Amygdala (tissue), 56 donors: ENCODE data around the gene OSBPL9.

Source experiments
- DNase-seq, 56 donors: peaks; one replicate each; lab custom pipeline; 2025; lab: John Stamatoyannopoulos, UW

OSBPL9 gene

GRCh38 chr1:51733793-51734522 lies 117.1 kb downstream of the OSBPL9 start:
- DNase-seq = no peak

DNA sequence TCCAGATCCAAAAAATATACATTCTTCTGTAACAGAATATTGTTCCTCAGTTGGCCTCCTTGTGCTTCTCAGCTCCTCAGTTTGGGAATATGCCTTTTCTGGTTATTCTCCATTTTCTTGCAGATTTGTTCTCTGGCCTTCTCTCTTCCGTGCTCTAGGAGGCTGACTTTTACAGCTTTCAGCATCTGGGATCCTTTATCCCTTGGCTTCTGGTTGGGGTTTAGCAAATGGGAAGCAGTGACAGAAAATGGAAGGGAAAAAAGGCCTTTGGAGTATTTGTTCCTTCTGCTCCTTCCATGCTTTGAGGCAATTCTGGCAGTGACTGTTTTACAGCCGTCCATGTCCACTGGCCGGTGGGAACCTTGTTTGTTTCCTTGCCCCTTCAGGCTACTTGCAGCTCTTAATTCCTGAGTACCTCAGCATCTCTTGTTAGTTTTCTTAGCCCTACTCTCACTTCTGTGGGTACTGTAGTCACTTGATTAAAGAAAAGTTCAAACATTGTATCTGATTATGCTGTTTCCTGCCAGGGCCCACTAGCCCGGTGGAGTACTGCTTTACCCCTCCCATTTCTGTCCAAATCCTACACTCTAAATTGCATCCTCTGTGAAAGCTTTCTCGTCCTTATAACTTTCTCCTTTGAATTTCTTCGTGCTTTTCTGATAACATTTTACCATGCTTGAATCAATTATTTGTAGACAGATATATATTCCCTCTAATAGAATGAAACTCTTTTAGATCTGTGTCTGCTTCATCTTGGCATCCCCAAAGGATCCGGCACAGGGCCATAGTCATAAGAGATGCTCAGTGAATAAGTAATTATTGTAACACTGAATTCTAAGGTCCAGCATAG lies 118.2 kb downstream of the OSBPL9 start:
- peak in 3 of 56 donors; percentile 2 to 30 (median 4) for DNase-seq

DNA sequence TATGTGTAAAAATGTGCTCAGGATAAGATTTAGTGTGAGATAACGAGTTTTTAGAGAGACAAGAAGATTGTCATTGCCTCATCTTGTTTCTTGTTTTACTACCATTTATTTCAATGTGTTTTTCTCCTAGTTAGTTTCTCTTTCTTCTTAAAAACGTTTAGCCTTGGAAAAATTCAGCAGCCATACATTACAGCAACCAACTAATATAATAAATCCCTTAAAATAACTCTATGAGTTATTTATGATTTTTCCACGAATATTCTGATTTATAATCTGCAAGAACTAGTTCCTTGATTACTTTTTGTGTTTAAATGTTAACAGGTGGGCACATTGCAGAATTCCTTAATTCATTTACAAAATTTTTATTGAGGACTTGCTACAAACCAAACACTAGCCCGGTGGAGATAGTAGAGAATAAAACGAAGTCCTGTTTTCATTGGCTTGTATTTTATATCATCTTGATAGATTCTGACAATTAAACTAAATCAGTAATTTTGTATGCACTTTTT lies 118.9 kb downstream of the OSBPL9 start:
- no peak for DNase-seq

DNA sequence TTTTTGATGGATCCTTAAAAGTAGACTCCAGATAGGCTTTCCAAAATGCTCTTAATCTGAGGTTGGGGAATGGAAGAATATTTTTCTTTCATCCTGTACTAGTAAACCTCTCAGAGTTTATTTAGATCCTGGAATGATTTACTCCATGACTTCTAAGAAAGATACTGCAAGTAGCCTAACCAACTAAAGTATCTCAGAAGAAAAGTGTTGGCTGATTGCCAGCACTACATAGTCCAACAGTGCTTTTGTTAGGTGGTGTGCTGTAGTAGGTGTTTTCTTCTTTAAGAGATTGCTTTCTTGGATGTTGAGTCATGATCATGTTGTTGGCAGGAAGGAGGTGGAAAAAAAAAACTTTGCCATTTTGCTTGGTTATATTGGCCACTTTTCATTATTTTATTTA lies 119.8 kb downstream of the OSBPL9 start:
- peak in 1 of 56 donors; percentile 0 for DNase-seq

GRCh38 chr1:51738681-51739080 lies 121.8 kb downstream of the OSBPL9 start:
- no peak for DNase-seq

GRCh38 chr1:51740652-51741051 lies 123.8 kb downstream of the OSBPL9 start:
- DNase-seq = no peak

DNA sequence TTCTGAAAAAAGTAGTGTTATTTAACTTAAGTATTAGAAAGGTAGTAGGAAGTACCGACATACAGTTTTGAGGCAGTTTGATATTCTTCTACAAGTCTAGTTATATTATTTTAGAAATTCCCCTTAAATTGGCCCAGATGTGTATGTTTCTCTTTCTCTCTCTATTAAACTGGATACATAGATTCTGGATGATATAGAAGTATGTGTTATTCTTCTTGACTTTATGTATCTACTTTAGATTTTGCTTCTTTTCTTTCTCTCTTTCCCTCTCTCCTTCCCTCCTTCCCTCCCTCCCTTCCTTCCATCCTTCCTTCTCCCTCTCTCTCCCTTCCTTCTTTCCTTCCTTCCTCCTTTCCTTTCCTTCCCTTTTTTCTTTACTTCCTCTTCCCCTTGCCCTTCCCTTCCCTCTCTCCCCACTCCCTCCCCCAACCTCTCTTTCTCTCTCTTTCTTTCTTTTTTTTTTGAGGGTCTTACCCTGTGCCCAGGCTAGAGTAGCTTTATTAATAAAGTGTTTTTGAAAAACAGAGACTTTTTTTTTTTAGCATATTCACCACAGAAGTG lies 124.3 kb downstream of the OSBPL9 start:
- no peak for DNase-seq

GRCh38 chr1:51744506-51745303 lies 127.8 kb downstream of the OSBPL9 start:
- no peak for DNase-seq

- no peak for DNase-seq
Observed at GRCh38 chr1:51745304-51745570, 128.3 kb downstream of the OSBPL9 start.

- no peak for DNase-seq
Observed at GRCh38 chr1:51749151-51749550, 132.3 kb downstream of the OSBPL9 start.

- no peak for DNase-seq
Observed at GRCh38 chr1:51750218-51750617, 133.3 kb downstream of the OSBPL9 start.

DNA sequence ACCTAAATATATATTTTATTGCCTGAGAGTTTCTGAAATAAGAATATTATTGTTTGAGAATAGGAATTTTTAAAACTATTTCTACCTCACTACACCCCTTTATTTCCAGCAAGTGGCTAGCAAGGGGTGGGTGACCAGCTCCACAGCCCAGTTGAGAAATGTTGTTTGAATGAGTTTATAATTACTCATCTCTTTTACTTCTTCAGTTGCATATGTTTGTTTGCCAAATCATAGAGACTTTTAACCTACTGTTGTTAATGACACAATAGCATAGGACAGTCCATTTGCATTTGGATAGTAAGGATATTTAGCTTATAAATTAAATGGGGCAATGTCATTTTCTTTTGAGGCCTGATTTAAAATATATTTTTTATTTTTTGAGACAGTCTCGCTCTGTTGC lies 133.8 kb downstream of the OSBPL9 start:
- DNase-seq = no peak

DNA sequence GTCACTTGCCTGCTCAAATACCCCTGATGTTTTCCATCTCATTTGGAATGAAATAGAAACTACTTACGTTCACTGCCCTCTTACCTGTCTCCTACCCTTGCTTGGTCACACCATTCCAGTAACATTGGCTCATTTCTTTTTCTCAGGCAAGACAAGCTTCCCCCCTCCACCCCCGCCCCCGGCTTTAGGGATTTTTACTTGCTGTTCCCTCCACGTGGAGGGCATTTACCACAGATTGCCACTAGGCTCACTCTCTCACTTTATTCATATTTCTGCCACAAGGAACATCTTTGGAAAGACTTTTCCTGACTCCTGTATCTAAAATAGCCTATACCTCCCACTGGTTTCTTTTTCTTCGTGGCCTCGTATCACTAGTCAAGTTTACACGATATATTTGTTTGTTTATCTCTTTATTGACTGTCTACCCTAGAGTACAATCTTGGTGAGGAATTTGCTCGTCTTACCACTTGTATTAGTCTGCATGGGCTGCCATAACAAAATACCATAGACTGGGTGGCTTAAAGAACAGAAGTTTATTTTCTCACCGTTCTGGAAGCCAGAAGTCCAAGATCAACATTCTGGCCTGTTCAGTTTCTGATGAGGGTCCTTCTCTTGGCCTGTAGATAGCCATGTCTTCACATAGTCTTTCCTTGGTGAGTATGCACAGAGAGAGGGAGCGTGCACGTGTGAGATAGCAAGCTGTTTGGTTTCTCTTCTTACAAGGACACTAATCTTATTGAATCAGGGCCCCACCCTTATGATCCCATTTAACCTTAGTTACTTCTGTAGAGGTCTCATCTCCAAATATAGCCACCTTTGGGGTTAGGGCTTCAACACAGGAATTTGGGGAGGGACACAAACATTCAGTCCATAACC lies 135.4 kb downstream of the OSBPL9 start:
- no peak for DNase-seq

DNA sequence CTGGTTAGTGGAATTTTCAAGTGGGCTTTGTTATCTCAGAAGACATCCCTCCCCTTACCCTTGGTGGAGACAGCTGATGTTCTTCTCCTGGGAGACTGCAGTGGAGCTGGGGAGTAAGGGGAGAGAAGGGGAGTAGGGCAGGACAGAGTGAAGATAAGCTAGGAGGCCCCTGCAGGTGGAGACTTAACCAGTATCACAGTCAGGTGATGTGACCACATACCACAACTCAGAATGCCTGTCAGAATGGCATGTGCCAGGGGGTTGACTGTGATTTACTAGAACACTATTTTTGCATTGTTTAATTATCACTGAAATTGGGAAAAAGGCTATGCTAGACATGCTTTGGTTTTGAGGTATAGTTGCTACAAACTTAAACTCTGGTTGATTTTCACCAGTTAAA lies 137.1 kb downstream of the OSBPL9 start:
- no peak for DNase-seq

GRCh38 chr1:51754666-51755065 lies 137.8 kb downstream of the OSBPL9 start:
- DNase-seq = no peak

- no peak for DNase-seq
Observed at GRCh38 chr1:51755437-51755836, 138.5 kb downstream of the OSBPL9 start.

GRCh38 chr1:51756290-51756689 lies 139.4 kb downstream of the OSBPL9 start:
- no peak for DNase-seq

DNA sequence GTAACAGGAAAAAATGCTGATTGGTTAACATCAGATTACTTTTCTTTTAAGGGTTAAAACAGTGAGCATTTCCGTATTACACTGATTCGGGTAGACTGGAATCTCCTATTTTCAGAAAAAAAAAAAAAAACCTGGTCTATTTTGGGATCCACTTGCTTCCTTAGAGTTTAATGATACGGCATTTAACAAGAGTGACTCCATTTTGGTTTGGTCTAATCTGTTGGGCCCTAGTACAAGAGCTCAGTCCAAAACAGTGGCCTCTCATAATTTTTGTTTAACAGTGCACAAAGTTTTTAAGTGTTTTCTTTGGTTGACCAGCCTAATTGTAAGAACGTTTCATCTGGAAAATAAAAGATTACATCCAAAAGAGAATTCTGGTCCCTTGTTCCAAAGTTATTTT lies 141.4 kb downstream of the OSBPL9 start:
- DNase-seq = no peak

- no peak for DNase-seq
Observed at GRCh38 chr1:51760872-51761271, 144.0 kb downstream of the OSBPL9 start.

GRCh38 chr1:51761351-51761750 lies 144.5 kb downstream of the OSBPL9 start:
- DNase-seq = no peak
